Erythroblast (primary cell): ENCODE results near the gene HIC2.
"Not testable (repeated sequence)": the region's sequence is repeated elsewhere in the genome, so short reads cannot be mapped to it uniquely, and the experiment has no call there.

Experiments
- GATA1 ChIP-seq: IDR thresholded peaks from 2 replicates; pipeline ENCODE4 v1.6.1; 2011; ENCODE audit warnings: low read depth, mild to moderate bottlenecking, control low read depth, low read length, moderate library complexity
- POLR2A ChIP-seq: IDR thresholded peaks from 2 replicates; pipeline ENCODE4 v1.6.1; 2011; ENCODE audit warnings: mild to moderate bottlenecking, low read length

- TF ChIP-seq POLR2A, GATA1: not testable (repeated sequence)
These were observed 1.9 kb downstream of the HIC2 start for GRCh38 chr22:21418974-21419638.
